ENCODE measurements around the gene LPP. TPM values are rescaled to one million over a fixed set of nuclear protein-coding genes. Genes with fewer than 3 reads are reported as not detected.

The LPP gene
- total and polyA plus RNA-seq, 2 of the 13 experiments (the other 11 are each of a cell fraction or from before 2014, with no cell fraction given) = 19.2 to 29.9 TPM

DNA sequence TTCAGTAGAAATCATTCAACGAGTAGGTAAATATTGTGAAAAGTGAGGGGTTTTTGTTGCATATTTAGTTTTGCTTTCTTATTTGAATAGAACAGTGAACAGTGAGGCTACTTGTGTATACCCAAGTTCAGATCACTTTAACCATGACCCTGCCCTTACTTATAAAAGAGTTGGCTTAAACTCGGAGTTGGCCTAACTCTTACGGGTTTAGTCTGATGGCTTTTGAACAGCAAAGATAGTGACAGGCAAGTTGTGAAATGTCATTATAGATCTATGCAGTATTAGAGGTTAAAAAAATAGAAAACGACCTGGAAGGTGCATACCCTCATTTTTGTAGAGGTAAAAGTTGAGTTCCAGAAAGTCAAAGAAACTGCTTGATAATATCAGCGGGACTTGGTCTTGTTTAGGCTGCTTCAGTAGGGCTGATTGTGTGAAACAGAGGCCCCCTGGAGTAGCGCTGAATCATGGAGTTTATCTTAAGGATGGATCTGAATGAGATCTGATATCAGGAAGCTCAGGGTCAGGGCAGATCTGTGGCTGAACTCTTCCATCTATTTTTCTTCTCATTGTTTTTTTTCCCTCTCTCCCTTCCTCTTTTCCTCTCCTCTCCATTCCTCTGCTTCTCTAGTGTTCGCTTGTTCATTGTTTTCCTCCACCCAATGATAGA lies 359.8 kb downstream of the LPP start:
- CTCF ChIA-PET (ENCODE audit: low intra/inter-chr PET ratio, low total read pairs) = no interaction called here
- no peak overlapping the region for H3K4me2 ChIP-seq (ENCODE audit: low read depth, low read length)
- in situ Hi-C loops (cut with HindIII; ENCODE audit: extremely low pct_ligation_motif_present, low pct_unique_long_range_greater_than_20kb) (no loop called here), intact Hi-C loops (cut with micrococcal nuclease; ENCODE audit: unreplicated experiment) (no loop called here)
- no peak overlapping the region for H3K27ac ChIP-seq (ENCODE audit: extremely low read length, insufficient read depth, low read length)
- H3K36me3 ChIP-seq (replicated peaks in 1 of 2; ENCODE audit: control insufficient read depth in 1 of 2, insufficient read depth in 2 of 2, low read length in 2 of 2) = 0 out of 5 replicates have a peak, but pooled peaks cover 0 to 1% of the 10 kb centered on the region in 2 experiments
- POLR2A ChIA-PET = no interaction called here
- no peaks in the 10 kb centered on the region for H3K79me2 ChIP-seq (ENCODE audit: insufficient read depth, low read length)
- H3K27me3 ChIP-seq (ENCODE audit: control insufficient read depth in 1 of 2, insufficient read depth in 2 of 2, low read length in 2 of 2) = no peaks in the 10 kb centered on the region
- peaks cover 20% of the 10 kb centered on the region for H3K4me1 ChIP-seq (ENCODE audit: insufficient read depth, low read length)
- H3K4me3 ChIP-seq (replicated peaks in 1 of 3; ENCODE audit: insufficient read depth in 1 of 3, low read depth in 2 of 3, low read length in 3 of 3) = no peak overlapping the region
- H3K9ac ChIP-seq (ENCODE audit: insufficient read depth, low read depth, low read length) = no peak overlapping the region
- 87% methylated on average over 7 of the region's 7 CpGs for WGBS (ENCODE audit: low lambda C conversion rate)
- no peaks in the 10 kb centered on the region for H4K20me1 ChIP-seq (ENCODE audit: insufficient read depth, low read length)
- no TSS peak for BruUV-seq (replicated peaks)
- ATAC-seq = no peak
- no peak overlapping the region for H2AFZ ChIP-seq (ENCODE audit: low read length)
- H3K9me3 ChIP-seq (ENCODE audit: low read length) = no peaks in the 10 kb centered on the region
- no peak for DNase-seq (ENCODE audit: low spot score)
- TF ChIP-seq MAFK (conservative IDR thresholded peaks at IDR 0.05 in 1 of 2, IDR thresholded peaks at IDR 0.05 in 1 of 2; ENCODE audit: low read length in 2 of 2) (no peak), ZNF558 (CRISPR knock-in tag; IDR thresholded peaks at IDR 0.05; ENCODE audit: borderline replicate concordance) (no peak), ZNF232 (CRISPR knock-in tag; IDR thresholded peaks at IDR 0.05; ENCODE audit: borderline replicate concordance) (no peak), ASH2L (IDR thresholded peaks at IDR 0.05; ENCODE audit: insufficient read length, low read depth, low read length) (no peak), POGZ (CRISPR knock-in tag; IDR thresholded peaks at IDR 0.05) (no peak), AKAP8 (CRISPR knock-in tag; IDR thresholded peaks at IDR 0.05) (no peak), ZSCAN31 (CRISPR knock-in tag; IDR thresholded peaks at IDR 0.05; ENCODE audit: low read depth) (no peak), ZNF607 (CRISPR knock-in tag; IDR thresholded peaks at IDR 0.05; ENCODE audit: borderline replicate concordance) (no peak), ZNF83 (CRISPR knock-in tag; IDR thresholded peaks at IDR 0.05; ENCODE audit: borderline replicate concordance) (no peak), ZSCAN9 (CRISPR knock-in tag; IDR thresholded peaks at IDR 0.05; ENCODE audit: borderline replicate concordance) (no peak), IKZF4 (CRISPR knock-in tag; IDR thresholded peaks at IDR 0.05; ENCODE audit: borderline replicate concordance, low read depth, not compliant biosample characterization) (no peak)
- TF ChIP-seq, protein P1, sequence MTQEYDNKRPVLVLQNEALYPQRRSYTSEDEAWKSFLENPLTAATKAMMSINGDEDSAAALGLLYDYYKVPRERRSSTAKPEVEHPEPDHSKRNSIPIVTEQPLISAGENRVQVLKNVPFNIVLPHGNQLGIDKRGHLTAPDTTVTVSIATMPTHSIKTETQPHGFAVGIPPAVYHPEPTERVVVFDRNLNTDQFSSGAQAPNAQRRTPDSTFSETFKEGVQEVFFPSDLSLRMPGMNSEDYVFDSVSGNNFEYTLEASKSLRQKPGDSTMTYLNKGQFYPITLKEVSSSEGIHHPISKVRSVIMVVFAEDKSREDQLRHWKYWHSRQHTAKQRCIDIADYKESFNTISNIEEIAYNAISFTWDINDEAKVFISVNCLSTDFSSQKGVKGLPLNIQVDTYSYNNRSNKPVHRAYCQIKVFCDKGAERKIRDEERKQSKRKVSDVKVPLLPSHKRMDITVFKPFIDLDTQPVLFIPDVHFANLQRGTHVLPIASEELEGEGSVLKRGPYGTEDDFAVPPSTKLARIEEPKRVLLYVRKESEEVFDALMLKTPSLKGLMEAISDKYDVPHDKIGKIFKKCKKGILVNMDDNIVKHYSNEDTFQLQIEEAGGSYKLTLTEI (CRISPR knock-in tag; conservative IDR thresholded peaks at IDR 0.05) = no peak
- TF ChIP-seq, protein P2, sequence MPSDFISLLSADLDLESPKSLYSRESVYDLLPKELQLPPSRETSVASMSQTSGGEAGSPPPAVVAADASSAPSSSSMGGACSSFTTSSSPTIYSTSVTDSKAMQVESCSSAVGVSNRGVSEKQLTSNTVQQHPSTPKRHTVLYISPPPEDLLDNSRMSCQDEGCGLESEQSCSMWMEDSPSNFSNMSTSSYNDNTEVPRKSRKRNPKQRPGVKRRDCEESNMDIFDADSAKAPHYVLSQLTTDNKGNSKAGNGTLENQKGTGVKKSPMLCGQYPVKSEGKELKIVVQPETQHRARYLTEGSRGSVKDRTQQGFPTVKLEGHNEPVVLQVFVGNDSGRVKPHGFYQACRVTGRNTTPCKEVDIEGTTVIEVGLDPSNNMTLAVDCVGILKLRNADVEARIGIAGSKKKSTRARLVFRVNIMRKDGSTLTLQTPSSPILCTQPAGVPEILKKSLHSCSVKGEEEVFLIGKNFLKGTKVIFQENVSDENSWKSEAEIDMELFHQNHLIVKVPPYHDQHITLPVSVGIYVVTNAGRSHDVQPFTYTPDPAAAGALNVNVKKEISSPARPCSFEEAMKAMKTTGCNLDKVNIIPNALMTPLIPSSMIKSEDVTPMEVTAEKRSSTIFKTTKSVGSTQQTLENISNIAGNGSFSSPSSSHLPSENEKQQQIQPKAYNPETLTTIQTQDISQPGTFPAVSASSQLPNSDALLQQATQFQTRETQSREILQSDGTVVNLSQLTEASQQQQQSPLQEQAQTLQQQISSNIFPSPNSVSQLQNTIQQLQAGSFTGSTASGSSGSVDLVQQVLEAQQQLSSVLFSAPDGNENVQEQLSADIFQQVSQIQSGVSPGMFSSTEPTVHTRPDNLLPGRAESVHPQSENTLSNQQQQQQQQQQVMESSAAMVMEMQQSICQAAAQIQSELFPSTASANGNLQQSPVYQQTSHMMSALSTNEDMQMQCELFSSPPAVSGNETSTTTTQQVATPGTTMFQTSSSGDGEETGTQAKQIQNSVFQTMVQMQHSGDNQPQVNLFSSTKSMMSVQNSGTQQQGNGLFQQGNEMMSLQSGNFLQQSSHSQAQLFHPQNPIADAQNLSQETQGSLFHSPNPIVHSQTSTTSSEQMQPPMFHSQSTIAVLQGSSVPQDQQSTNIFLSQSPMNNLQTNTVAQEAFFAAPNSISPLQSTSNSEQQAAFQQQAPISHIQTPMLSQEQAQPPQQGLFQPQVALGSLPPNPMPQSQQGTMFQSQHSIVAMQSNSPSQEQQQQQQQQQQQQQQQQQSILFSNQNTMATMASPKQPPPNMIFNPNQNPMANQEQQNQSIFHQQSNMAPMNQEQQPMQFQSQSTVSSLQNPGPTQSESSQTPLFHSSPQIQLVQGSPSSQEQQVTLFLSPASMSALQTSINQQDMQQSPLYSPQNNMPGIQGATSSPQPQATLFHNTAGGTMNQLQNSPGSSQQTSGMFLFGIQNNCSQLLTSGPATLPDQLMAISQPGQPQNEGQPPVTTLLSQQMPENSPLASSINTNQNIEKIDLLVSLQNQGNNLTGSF (CRISPR knock-in tag; IDR thresholded peaks at IDR 0.05) = no peak
- FAIRE-seq = no peak
